Suprapubic skin (tissue), 4 donors: ENCODE measurements around the gene RBFA. TPM values are rescaled to one million over a fixed set of nuclear protein-coding genes. Genes with fewer than 3 reads are reported as not detected.

Experiments used
- DNase-seq, 2 donors: peaks; one replicate each; pipeline ENCODE4 v3.0.0-alpha.2; 2019; ENCODE audit warnings: low spot score in 2 of 2
- H3K27ac ChIP-seq: fragments of 200-600 bp; sonication (generic); one replicate; pipeline ENCODE4 v1.5.1; 2019
- H3K27me3 ChIP-seq: fragments of 200-600 bp; sonication (generic); one replicate; pipeline ENCODE4 v1.5.1; 2019
- H3K36me3 ChIP-seq: fragments of 200-600 bp; sonication (generic); one replicate; pipeline ENCODE4 v1.5.1; 2019
- H3K4me1 ChIP-seq: fragments of 200-600 bp; sonication (generic); one replicate; pipeline ENCODE4 v1.5.1; 2019
- H3K4me3 ChIP-seq: fragments of 200-600 bp; sonication (generic); one replicate; pipeline ENCODE4 v1.5.1; 2019; ENCODE audit warnings: mild to moderate bottlenecking
- H3K9me3 ChIP-seq: fragments of 200-600 bp; sonication (generic); one replicate; pipeline ENCODE4 v1.5.1; 2019
- CTCF ChIP-seq, 2 donors: fragments of 200-600 bp in 1 of 2; fragments of 450-650 bp in 1 of 2; sonication (generic) in 1 of 2; IDR thresholded peaks; one replicate each; pipeline ENCODE4 v1.5.1; 2016 to 2019; ENCODE audit warnings: antibody characterized with exemption in 2 of 2, mild to moderate bottlenecking in 1 of 2, moderate library complexity in 1 of 2
- EP300 ChIP-seq: sonication (generic); formaldehyde crosslinking; IDR thresholded peaks from one replicate; pipeline ENCODE4 v1.6.1; 2017; ENCODE audit warnings: antibody characterized with exemption
- POLR2A ChIP-seq, 2 donors: fragments of 450-650 bp; IDR thresholded peaks; one replicate each; pipeline ENCODE4 v1.6.1; 2017; ENCODE audit warnings: antibody characterized with exemption in 2 of 2, mild to moderate bottlenecking in 2 of 2, moderate library complexity in 2 of 2
- POLR2AphosphoS5 ChIP-seq, 3 donors: sonication (generic); formaldehyde crosslinking; IDR thresholded peaks; one replicate each; pipeline ENCODE4 v1.6.1; 2017; ENCODE audit warnings: antibody characterized with exemption in 3 of 3
- WGBS: methylation state at CpG from one replicate; pipeline ENCODE4 v1.1.5; 2018; 5-methylcytosine and 5-hydroxymethylcytosine counted together
- total RNA-seq, 4 donors: library from RNA; depleted of rRNA; stranded (reverse); fragments of >200 nt; gene quantifications; one replicate each; pipeline ENCODE4 v1.1.0, GENCODE V29; 2016

The RBFA gene
- total RNA-seq, 4 donors from 2014 or later = 40.5 to 66.1 (median 47.8) TPM

DNA sequence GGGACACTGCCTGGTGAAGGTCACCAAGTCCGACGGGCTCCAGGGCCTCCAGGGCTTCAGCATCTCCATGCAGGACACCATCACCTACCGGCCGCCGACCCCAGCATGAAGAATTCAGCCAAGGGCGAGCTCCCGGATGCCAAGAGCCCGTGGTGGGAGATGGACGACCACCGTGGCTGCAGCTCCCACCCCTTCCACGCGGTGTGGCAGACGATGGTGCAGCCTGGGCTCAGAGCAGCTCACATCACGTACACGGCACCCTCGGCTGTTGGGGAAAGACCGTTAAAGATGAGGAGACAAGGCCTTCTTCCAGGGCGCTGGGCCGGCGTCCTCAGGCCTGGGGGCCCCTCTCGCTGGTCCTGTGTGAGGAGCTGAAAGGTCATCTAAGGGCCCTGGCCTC lies 43.6 kb downstream of the RBFA start:
- Histone ChIP-seq H3K9me3 (no peaks in the 10 kb centered on the region), H3K4me1 (no peaks in the 10 kb centered on the region), H3K27ac (no peak overlapping the region), H3K4me3 (no peak overlapping the region), H3K27me3 (no peaks in the 10 kb centered on the region), H3K36me3 (no peaks in the 10 kb centered on the region)
- DNase-seq = no peak
- no CpG with 5 or more reads among the region's 21 CpGs for WGBS
- TF ChIP-seq POLR2A (IDR thresholded peaks at IDR 0.05) (no peak), CTCF (IDR thresholded peaks at IDR 0.05) (no peak), EP300 (no peak), POLR2AphosphoS5 (IDR thresholded peaks at IDR 0.05) (no peak)

Other genes starting within 250 kb of the RBFA start
- gene KCNG2, start 236.5 kb upstream of the RBFA start, total RNA-seq = not detected
- gene SLC66A2, start 82.8 kb upstream of the RBFA start, total RNA-seq = 10 to 100 TPM; 53.4 to 84.7 (median 79.3) TPM
- gene HSBP1L1, start 69.8 kb upstream of the RBFA start, total RNA-seq = 10 to 100 TPM; 25.0 to 45.7 (median 41.5) TPM
- 10 to 100 TPM; 20.6 to 35.0 (median 24.6) TPM for gene TXNL4A, start 45.9 kb upstream of the RBFA start, total RNA-seq
- 10 to 100 TPM; 24.7 to 39.3 (median 32.7) TPM for gene ADNP2, start 74.8 kb downstream of the RBFA start, total RNA-seq
- gene PARD6G, start 213.1 kb downstream of the RBFA start, total RNA-seq = 10 to 100 TPM; 47.5 to 97.6 (median 82.2) TPM